Activated naive CD4-positive, alpha-beta T cell treated with anti-CD3 and anti-CD28 coated beads for 36 hours (primary cell): ENCODE measurements around the gene NEDD4L. TPM values are rescaled to one million over a fixed set of nuclear protein-coding genes. Genes with fewer than 3 reads are reported as not detected.
A peak's percentile ranks its signal among the peaks of the same experiment; 100 is the strongest.

Source experiments
- CTCF ChIA-PET: fragments of 350-600 bp; sonication (Branson Sonifier 250); formaldehyde crosslinking; loops from one replicate; lab custom pipeline; 2021; ENCODE audit warnings: antibody characterized with exemption; lab: Charles Lee
- DNase-seq: peaks from one replicate; pipeline ENCODE4 v3.0.0-alpha.2; 2020
- H3K27ac Mint-ChIP-seq: one replicate; pipeline ENCODE4 v1.8.0; 2021; ENCODE audit warnings: mild to moderate bottlenecking, mixed read lengths
- H3K27me3 Mint-ChIP-seq: one replicate; pipeline ENCODE4 v1.8.0; 2021; ENCODE audit warnings: low read depth, mixed read lengths
- H3K36me3 Mint-ChIP-seq: one replicate; pipeline ENCODE4 v1.8.0; 2021; ENCODE audit warnings: low read depth, mixed read lengths
- H3K4me1 Mint-ChIP-seq: one replicate; pipeline ENCODE4 v1.8.0; 2021; ENCODE audit warnings: low read depth, mixed read lengths
- H3K4me3 Mint-ChIP-seq: one replicate; pipeline ENCODE4 v1.8.0; 2021; ENCODE audit warnings: mild to moderate bottlenecking, moderate library complexity, mixed read lengths
- H3K9me3 Mint-ChIP-seq: one replicate; pipeline ENCODE4 v1.8.0; 2021; ENCODE audit warnings: mixed read lengths
- intact Hi-C: fragments of 100-400 bp; cut with micrococcal nuclease; formaldehyde crosslinking; loops from one replicate; pipeline ENCODE4 v1.15.1; 2023
- total RNA-seq, 2 experiments: library from RNA; stranded (reverse); gene quantifications; one replicate each; pipeline ENCODE4 v1.2.3, GENCODE V29; 2021

Gene NEDD4L
- total RNA-seq, 2 experiments from 2014 or later, result 5.3 to 5.6 TPM

- CTCF ChIA-PET, result no interaction called here
- no peak overlapping the region for H3K27ac Mint-ChIP-seq
Observed at GRCh38 chr18:58150772-58151171, 106.7 kb downstream of the NEDD4L start.

GRCh38 chr18:58152216-58152615, 108.2 kb downstream of the NEDD4L start:
- Mint-ChIP-seq H3K9me3 (no peaks in the 10 kb centered on the region), H3K36me3 (no peaks in the 10 kb centered on the region), H3K4me3 (no peak overlapping the region), H3K27me3 (no peaks in the 10 kb centered on the region), H3K4me1 (peaks cover 16% of the 10 kb centered on the region), H3K27ac (no peak overlapping the region)
- no peak for DNase-seq
- intact Hi-C loops, result no loop called here
- CTCF ChIA-PET, result no interaction called here

More at GRCh38 chr18:58150772-58151171, 106.7 kb downstream of the NEDD4L start:
- intact Hi-C loops, result no loop called here
- Mint-ChIP-seq H3K27me3 (no peaks in the 10 kb centered on the region), H3K4me1 (peaks cover 11% of the 10 kb centered on the region), H3K36me3 (no peaks in the 10 kb centered on the region), H3K4me3 (no peak overlapping the region), H3K9me3 (no peaks in the 10 kb centered on the region)
- DNase-seq, result no peak

- peaks cover 19% of the 10 kb centered on the region for H3K4me1 Mint-ChIP-seq
- H3K9me3 Mint-ChIP-seq, result no peaks in the 10 kb centered on the region
- DNase-seq, result no peak
- H3K4me3 Mint-ChIP-seq, result no peak overlapping the region
- CTCF ChIA-PET, result no interaction called here
- intact Hi-C loops, result no loop called here
- no peaks in the 10 kb centered on the region for H3K36me3 Mint-ChIP-seq
- H3K27me3 Mint-ChIP-seq, result no peaks in the 10 kb centered on the region
- H3K27ac Mint-ChIP-seq, result no peak overlapping the region
Observed at GRCh38 chr18:58152891-58153290, 108.9 kb downstream of the NEDD4L start.

- Mint-ChIP-seq H3K9me3 (no peaks in the 10 kb centered on the region), H3K36me3 (no peaks in the 10 kb centered on the region), H3K4me1 (peaks cover 28% of the 10 kb centered on the region), H3K4me3 (no peak overlapping the region), H3K27ac (no peak overlapping the region), H3K27me3 (no peaks in the 10 kb centered on the region)
- no peak for DNase-seq
- intact Hi-C loops, result no loop called here
- CTCF ChIA-PET, result interaction anchor here (0.6 to 0.7 kb wide), 2 partner anchors 22 to 130 kb away, joined by 3 to 5 read pairs; no protein-coding TSS in a partner anchor
Observed at GRCh38 chr18:58156516-58156915, 112.5 kb downstream of the NEDD4L start.

GRCh38 chr18:58157237-58157636, 113.2 kb downstream of the NEDD4L start:
- H3K9me3 Mint-ChIP-seq, result no peaks in the 10 kb centered on the region
- H3K4me1 Mint-ChIP-seq, result peaks cover 28% of the 10 kb centered on the region
- no peak overlapping the region for H3K4me3 Mint-ChIP-seq
- H3K36me3 Mint-ChIP-seq, result no peaks in the 10 kb centered on the region
- CTCF ChIA-PET, result interaction anchor here (0.7 kb wide), 1 partner anchor 129 kb away, joined by 3 read pairs; no protein-coding TSS in a partner anchor
- DNase-seq, result no peak
- H3K27ac Mint-ChIP-seq, result no peak overlapping the region
- H3K27me3 Mint-ChIP-seq, result no peaks in the 10 kb centered on the region
- intact Hi-C loops, result no loop called here

DNA sequence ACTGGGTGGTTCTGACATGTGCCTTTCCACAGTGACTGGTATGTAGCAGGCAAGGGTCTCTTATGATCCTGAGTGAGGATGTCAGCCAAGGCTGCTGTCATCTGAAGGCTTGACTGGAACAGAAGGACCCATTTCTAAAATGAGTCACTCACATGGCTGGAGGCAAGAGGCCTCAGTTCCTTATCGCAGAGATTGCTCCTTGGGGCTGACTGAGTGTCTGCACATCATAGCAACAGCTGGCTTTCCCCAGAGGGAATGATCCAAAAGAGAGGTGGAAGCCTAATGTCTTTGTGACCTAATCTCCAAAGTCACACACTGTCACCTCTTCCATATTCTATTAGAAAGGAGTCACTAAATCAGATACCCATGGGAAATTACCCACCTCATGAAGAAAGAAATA, 114.0 kb downstream of the NEDD4L start:
- Mint-ChIP-seq H3K36me3 (no peaks in the 10 kb centered on the region), H3K27me3 (no peaks in the 10 kb centered on the region), H3K27ac (no peak overlapping the region), H3K9me3 (no peaks in the 10 kb centered on the region), H3K4me1 (peaks cover 28% of the 10 kb centered on the region), H3K4me3 (no peak overlapping the region)
- intact Hi-C loops, result no loop called here
- DNase-seq, result peak; percentile 49
- CTCF ChIA-PET, result no interaction called here

- Mint-ChIP-seq H3K27ac (no peak overlapping the region), H3K27me3 (no peaks in the 10 kb centered on the region), H3K4me3 (no peak overlapping the region), H3K4me1 (peaks cover 28% of the 10 kb centered on the region), H3K9me3 (no peaks in the 10 kb centered on the region), H3K36me3 (no peaks in the 10 kb centered on the region)
- DNase-seq, result no peak
- CTCF ChIA-PET, result no interaction called here
- intact Hi-C loops, result no loop called here
Observed at GRCh38 chr18:58158459-58158858, 114.4 kb downstream of the NEDD4L start.

GRCh38 chr18:58161659-58162058, 117.6 kb downstream of the NEDD4L start:
- intact Hi-C loops, result no loop called here
- CTCF ChIA-PET, result interaction anchor here (1.7 kb wide), 1 partner anchor 118 kb away, joined by 6 read pairs; the partner anchor contains the start of gene NEDD4L
- no peak for DNase-seq
- Mint-ChIP-seq H3K4me1 (peaks cover 13% of the 10 kb centered on the region), H3K36me3 (no peaks in the 10 kb centered on the region), H3K27ac (no peak overlapping the region), H3K4me3 (no peak overlapping the region), H3K27me3 (no peaks in the 10 kb centered on the region), H3K9me3 (no peaks in the 10 kb centered on the region)

DNA sequence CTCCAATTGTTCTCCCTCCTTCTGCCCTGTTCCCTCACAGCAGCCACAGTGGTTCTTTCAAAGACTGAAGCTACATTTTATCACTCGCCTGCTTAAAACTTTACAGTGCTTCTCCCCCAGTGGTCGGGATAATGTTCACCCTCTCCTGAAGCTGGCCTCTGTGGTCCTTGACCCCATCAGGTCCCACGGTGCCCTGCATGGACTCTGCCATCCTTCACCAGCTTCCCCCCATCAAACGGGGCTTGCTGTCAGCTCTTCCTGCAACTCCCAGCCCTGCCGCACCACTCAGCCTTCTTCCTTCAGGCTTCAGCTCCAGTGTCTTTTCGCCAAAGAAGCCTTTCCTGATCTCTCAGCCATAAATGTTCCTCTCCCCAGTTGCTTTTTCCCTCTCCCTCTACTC, 118.1 kb downstream of the NEDD4L start:
- CTCF ChIA-PET, result interaction anchor here (1.7 kb wide), 1 partner anchor 119 kb away, joined by 6 read pairs; the partner anchor contains the start of gene NEDD4L
- no peak for DNase-seq
- intact Hi-C loops, result no loop called here
- no peak overlapping the region for H3K27ac Mint-ChIP-seq
- H3K9me3 Mint-ChIP-seq, result no peaks in the 10 kb centered on the region
- no peaks in the 10 kb centered on the region for H3K27me3 Mint-ChIP-seq
- peaks cover 12% of the 10 kb centered on the region for H3K4me1 Mint-ChIP-seq
- H3K4me3 Mint-ChIP-seq, result no peak overlapping the region
- H3K36me3 Mint-ChIP-seq, result no peaks in the 10 kb centered on the region

DNA sequence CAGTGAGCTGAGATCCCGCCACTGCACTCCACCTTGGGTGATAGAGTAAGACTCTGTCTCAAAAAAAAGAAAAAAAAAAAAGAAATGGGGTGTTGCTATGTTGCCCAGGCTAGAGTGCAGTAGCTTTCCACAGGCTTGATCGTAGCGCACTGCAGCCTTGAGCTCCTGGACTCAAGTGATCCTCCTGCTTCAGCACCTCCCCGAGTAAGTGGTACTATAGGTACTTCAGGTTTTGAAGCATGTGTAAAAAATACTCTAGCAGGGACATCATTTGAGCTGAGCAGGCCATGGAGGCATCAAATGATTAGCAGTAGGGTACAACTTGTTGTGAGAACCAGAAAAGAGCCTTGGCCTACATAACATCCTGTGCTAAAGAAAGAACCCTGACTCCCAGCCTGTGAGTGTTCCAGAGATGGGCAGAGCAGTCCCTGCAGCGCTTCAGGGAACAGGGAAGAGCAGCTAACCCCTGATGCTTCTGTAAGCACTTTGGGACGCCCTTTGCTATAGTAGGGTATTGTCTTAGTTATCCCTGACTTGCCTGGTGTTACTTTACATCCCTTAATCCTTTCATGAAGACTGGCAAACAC, 119.1 kb downstream of the NEDD4L start:
- CTCF ChIA-PET, result interaction anchor here (0.7 kb wide), 1 partner anchor 268 kb away, joined by 3 read pairs; no protein-coding TSS in a partner anchor
- peaks cover 7% of the 10 kb centered on the region for H3K4me1 Mint-ChIP-seq

GRCh38 chr18:58166278-58166844, 122.3 kb downstream of the NEDD4L start:
- no peak for DNase-seq
- H3K4me1 Mint-ChIP-seq, result no peaks in the 10 kb centered on the region
- no peak overlapping the region for H3K4me3 Mint-ChIP-seq
- H3K36me3 Mint-ChIP-seq, result no peaks in the 10 kb centered on the region
- H3K27me3 Mint-ChIP-seq, result no peaks in the 10 kb centered on the region
- H3K9me3 Mint-ChIP-seq, result no peaks in the 10 kb centered on the region
- H3K27ac Mint-ChIP-seq, result no peak overlapping the region
- intact Hi-C loops, result no loop called here
- CTCF ChIA-PET, result interaction anchor here (0.6 to 1.6 kb wide), 2 partner anchors 9 to 11 kb away, joined by 3 to 4 read pairs; no protein-coding TSS in a partner anchor

More for the DNA sequence above, 119.1 kb downstream of the NEDD4L start:
- DNase-seq, result no peak
- intact Hi-C loops, result no loop called here
- Mint-ChIP-seq H3K36me3 (no peaks in the 10 kb centered on the region), H3K9me3 (no peaks in the 10 kb centered on the region), H3K27ac (no peak overlapping the region), H3K4me3 (no peak overlapping the region), H3K27me3 (no peaks in the 10 kb centered on the region)

DNA sequence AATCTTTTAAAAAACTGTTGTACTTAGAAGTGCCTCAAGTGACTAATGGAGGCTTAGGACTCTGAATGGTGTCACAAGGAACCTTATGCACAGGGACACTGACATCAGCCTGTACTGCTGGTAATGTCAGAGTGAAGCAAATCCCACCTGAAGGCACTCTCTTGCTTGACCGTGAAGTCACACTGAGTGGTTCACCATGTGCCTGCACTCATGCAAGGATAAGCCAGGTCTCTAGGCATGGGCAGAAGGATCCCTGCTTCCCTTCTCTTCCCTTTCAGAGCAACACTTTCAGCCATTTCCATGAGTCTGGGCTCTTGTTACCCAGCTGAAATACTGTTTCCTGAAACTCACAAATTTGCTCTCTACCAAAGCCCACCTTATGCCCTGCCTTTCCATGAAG, 123.0 kb downstream of the NEDD4L start:
- Mint-ChIP-seq H3K4me1 (no peaks in the 10 kb centered on the region), H3K27me3 (no peaks in the 10 kb centered on the region), H3K27ac (no peak overlapping the region), H3K4me3 (no peak overlapping the region), H3K36me3 (no peaks in the 10 kb centered on the region), H3K9me3 (no peaks in the 10 kb centered on the region)
- no peak for DNase-seq
- intact Hi-C loops, result no loop called here
- CTCF ChIA-PET, result no interaction called here

GRCh38 chr18:58168221-58168620, 124.2 kb downstream of the NEDD4L start:
- no peak overlapping the region for H3K4me3 Mint-ChIP-seq
- CTCF ChIA-PET, result no interaction called here
- no peaks in the 10 kb centered on the region for H3K36me3 Mint-ChIP-seq
- no peak overlapping the region for H3K27ac Mint-ChIP-seq
- no peaks in the 10 kb centered on the region for H3K27me3 Mint-ChIP-seq
- DNase-seq, result no peak
- H3K9me3 Mint-ChIP-seq, result no peaks in the 10 kb centered on the region
- intact Hi-C loops, result no loop called here
- H3K4me1 Mint-ChIP-seq, result no peaks in the 10 kb centered on the region
